ENCODE data around the gene EVI2B.
"Not testable (repeated sequence)": the region's sequence is repeated elsewhere in the genome, so short reads cannot be mapped to it uniquely, and the experiment has no call there.

The EVI2B gene, protein sequence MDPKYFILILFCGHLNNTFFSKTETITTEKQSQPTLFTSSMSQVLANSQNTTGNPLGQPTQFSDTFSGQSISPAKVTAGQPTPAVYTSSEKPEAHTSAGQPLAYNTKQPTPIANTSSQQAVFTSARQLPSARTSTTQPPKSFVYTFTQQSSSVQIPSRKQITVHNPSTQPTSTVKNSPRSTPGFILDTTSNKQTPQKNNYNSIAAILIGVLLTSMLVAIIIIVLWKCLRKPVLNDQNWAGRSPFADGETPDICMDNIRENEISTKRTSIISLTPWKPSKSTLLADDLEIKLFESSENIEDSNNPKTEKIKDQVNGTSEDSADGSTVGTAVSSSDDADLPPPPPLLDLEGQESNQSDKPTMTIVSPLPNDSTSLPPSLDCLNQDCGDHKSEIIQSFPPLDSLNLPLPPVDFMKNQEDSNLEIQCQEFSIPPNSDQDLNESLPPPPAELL

DNA sequence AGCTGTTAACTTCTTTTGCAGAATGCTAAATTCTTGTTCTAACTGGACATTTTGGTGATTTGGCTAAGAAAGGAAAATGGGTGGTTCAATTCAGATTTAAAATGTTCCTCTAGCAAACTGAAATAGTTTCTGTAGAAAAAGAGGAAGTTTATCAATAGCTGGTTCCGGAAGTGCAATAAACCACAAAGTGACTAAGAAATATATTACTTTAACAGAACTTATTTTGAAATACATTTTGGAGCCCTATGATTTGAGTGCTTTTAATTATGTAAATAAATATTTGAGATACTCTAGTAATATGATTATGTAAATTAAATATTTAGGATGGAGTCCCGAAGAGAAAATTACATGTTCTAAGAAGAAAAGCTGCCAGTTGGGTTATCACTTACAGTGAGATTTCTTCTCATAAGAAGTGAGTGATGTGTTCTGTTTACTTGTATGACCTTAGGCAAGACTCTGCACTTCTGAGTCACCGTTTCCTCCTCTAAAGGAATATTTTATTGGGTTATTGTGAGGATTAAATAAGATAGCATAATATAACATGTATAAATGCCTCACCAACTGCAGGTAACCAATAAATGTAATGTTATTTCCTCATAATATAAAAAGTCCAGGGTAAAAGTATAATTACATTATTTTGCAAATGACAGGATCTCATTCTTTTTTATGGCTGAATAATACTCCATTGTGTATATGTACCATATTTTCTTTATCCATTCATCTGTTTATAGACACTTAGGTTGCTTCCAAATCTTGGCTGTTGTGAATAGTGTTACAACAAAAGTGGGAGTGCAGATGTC lies at the start of gene EVI2B:
Gene EVI2B (minus strand): TSS at position 73 of the 800 bp plus-strand sequence. CDS start 8,445 bp downstream, outside the sequence.
- H3K36me3 Mint-ChIP-seq (ENCODE audit: low read depth) = peaks cover 29% of the 10 kb centered on the region
- no peaks in the 10 kb centered on the region for H3K9me3 Mint-ChIP-seq
- peaks cover 44% of the 10 kb centered on the region for H3K4me1 Mint-ChIP-seq (ENCODE audit: low read depth)
- peak within 1 kb of the TSS; percentile 92 for H3K27ac Mint-ChIP-seq
- H3K4me3 Mint-ChIP-seq = peak within 1 kb of the TSS; percentile 91
- no peaks in the 10 kb centered on the region for H3K27me3 Mint-ChIP-seq (ENCODE audit: low read depth)

DNA sequence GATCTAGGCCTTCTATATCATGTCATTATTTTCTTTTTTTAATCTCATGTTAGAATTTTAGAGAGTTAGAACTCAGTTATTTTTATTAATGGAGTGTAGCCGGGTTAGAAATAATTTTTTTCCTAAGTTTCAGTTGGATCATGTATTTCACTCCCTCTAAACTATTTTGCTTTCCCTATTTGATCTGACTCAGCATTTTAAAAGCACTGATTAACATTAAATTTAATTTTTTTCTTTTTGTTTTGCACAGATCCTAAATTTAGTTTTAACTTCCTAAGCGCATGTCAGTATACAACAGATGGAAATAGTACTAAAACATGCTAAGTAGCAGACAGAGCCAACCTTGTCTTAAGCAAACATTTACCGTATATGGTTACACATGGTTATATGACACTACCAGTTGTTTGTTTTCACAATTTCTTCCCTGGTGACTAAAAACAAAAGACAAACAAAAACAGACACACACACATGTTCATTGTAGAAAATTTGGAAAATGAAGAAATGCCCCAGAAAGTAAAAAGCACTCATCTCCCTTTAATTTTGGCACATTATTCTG lies 44.1 kb upstream of the EVI2B start:
- H3K4me1 Mint-ChIP-seq (ENCODE audit: low read depth) = peaks cover under 1% of the 10 kb centered on the region
- H3K36me3 Mint-ChIP-seq (ENCODE audit: low read depth) = peaks cover 22% of the 10 kb centered on the region
- H3K4me3 Mint-ChIP-seq = no peak overlapping the region
- no peaks in the 10 kb centered on the region for H3K27me3 Mint-ChIP-seq (ENCODE audit: low read depth)
- no peak overlapping the region for H3K27ac Mint-ChIP-seq
- H3K9me3 Mint-ChIP-seq = no peaks in the 10 kb centered on the region

DNA sequence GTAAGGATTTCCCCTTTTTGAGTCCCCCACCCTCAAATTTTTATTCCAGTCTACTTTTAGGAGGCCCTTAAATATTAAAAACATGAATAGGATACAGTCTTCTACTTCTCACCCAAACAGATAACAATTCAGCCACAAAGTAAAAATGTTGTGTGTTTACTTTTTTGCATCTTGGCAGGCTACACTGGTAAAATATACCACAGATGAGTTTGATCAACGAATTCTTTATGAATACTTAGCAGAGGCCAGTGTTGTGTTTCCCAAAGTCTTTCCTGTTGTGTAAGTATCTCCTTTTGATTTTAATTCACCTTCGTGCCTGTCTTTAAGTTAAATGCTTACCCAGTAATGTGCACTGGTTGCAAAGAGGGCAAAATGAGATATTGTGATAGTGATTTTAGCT lies 43.2 kb upstream of the EVI2B start:
- Mint-ChIP-seq H3K4me3 (no peak overlapping the region), H3K4me1 (ENCODE audit: low read depth) (no peaks in the 10 kb centered on the region), H3K27me3 (ENCODE audit: low read depth) (no peaks in the 10 kb centered on the region), H3K9me3 (no peaks in the 10 kb centered on the region), H3K36me3 (ENCODE audit: low read depth) (peaks cover 18% of the 10 kb centered on the region), H3K27ac (no peak overlapping the region)

DNA sequence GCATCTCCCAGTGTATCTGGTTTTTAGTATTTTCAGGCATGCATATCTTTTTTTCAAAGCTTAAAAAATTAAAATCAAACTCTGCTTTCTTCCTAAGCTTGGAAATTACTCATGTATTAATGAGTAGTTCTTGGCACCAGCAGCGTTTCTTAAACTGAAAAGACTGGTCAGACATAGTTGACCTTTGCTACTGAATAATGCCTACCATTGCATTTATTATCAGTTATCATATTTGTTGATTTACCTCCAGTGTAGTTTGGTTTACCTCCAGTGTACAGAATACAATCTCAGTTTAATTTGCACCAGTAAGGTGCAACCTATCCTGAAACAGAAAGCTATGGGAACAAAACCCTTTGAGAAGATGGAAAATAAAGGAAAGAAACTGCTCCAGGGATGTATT lies 42.1 kb upstream of the EVI2B start:
- H3K27ac Mint-ChIP-seq = no peak overlapping the region
- H3K4me1 Mint-ChIP-seq (ENCODE audit: low read depth) = no peaks in the 10 kb centered on the region
- H3K36me3 Mint-ChIP-seq (ENCODE audit: low read depth) = peaks cover 16% of the 10 kb centered on the region
- no peaks in the 10 kb centered on the region for H3K9me3 Mint-ChIP-seq
- H3K27me3 Mint-ChIP-seq (ENCODE audit: low read depth) = no peaks in the 10 kb centered on the region
- no peak overlapping the region for H3K4me3 Mint-ChIP-seq

DNA sequence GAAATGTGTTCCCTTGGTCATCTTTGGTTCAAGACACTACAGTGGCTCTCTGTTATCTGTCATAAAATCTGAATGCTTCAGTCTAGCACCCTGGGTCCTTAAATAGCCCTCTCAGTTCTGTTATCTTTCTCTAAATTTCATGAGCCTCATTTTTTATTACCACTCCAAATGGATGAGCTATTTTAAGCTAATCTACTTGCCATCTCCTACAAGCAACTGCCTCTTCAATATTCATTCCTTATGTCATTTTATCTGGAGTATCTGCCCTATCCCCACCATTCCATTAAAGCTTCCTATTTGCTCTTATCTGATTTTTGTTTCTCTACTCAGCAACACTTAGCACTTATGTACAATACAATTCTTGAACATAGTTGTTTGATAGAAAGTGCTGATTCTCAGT lies 35.6 kb upstream of the EVI2B start:
- Mint-ChIP-seq H3K9me3 (no peaks in the 10 kb centered on the region), H3K4me3 (no peak overlapping the region), H3K27ac (no peak overlapping the region), H3K4me1 (ENCODE audit: low read depth) (no peaks in the 10 kb centered on the region), H3K36me3 (ENCODE audit: low read depth) (peaks cover 13% of the 10 kb centered on the region), H3K27me3 (ENCODE audit: low read depth) (no peaks in the 10 kb centered on the region)

DNA sequence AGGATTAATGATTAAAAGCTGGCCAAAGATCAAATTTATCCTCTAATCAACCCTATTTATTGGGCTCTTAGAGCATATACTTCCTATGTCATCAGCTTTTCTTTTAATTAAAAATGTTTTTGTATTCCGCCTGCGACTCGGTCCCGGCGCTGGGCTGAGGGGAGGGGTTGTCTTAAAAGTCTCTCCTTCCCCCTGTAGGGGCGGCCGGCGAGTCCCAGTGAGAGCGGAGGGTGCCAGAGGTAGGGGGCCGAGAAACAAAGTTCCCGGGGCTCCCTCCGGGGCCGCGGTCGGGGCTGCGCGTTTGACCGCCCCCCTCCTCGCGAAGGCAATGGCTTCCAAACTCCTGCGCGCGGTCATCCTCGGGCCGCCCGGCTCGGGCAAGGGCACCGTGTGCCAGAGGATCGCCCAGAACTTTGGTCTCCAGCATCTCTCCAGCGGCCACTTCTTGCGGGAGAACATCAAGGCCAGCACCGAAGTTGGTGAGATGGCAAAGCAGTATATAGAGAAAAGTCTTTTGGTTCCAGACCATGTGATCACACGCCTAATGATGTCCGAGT lies 31.4 kb upstream of the EVI2B start:
- not testable (repeated sequence) for H3K9me3 Mint-ChIP-seq; H3K27ac Mint-ChIP-seq; H3K4me1 Mint-ChIP-seq (ENCODE audit: low read depth); H3K4me3 Mint-ChIP-seq; H3K27me3 Mint-ChIP-seq (ENCODE audit: low read depth)
- H3K36me3 Mint-ChIP-seq (ENCODE audit: low read depth) = peaks cover 13% of the 10 kb centered on the region

DNA sequence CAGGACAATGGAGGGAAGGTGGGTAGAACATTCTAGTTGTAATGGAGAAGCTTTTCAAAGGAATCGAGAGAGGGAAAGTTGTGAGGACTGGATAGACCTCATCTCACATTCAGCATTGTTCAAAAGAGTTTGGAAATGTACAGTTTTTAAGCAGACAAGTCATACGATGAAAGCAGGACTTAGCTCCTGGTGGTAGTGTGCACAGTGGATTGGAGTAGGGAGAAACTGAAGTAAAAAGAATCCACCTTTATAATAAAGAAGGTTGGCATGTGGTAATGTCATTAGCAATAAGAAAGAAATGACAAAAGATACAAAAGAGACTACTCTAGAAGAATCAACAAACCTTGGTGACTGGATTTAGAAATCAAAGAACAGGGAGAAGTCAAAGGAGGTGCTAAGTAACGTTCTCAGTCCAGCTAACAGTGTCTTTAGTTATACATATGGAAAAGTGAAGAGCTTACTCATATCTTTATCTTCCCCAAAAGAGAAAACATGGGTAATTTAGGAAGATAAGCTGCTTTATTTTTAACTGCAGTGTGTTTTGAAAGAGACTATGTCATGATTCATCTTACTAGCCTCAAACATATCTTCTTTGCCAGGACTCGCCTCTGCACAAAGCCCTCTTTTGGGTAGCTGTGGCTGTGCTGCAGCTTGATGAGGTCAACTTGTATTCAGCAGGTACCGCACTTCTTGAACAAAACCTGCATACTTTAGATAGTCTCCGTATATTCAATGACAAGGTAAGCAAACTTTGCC lies 26.2 kb upstream of the EVI2B start:
- Mint-ChIP-seq H3K36me3 (ENCODE audit: low read depth) (peaks cover 10% of the 10 kb centered on the region), H3K4me1 (ENCODE audit: low read depth) (peaks cover 2% of the 10 kb centered on the region), H3K9me3 (no peaks in the 10 kb centered on the region)

DNA sequence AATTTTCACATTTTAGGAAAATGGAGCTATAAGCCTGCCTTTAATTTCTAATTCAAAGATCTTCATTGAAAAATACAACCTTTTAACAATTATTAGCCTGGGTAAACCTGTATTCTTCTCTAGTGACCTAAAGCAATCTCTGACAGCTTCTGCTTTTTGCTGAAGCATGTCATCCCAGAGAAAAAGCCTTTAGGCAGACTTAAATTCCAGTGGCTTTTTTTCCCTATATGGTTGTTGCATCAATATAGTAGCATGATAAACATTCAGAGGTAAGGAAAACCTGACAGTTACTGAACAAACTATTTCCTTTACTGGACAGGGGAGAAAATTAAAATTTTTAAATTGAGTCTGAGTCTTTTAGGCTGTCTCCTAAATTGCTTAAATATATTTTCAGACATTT lies 15.4 kb upstream of the EVI2B start:
- no peaks in the 10 kb centered on the region for H3K27me3 Mint-ChIP-seq (ENCODE audit: low read depth)
- H3K27ac Mint-ChIP-seq = no peak overlapping the region
- H3K4me1 Mint-ChIP-seq (ENCODE audit: low read depth) = peaks cover 4% of the 10 kb centered on the region
- H3K9me3 Mint-ChIP-seq = no peaks in the 10 kb centered on the region
- H3K36me3 Mint-ChIP-seq (ENCODE audit: low read depth) = peaks cover 11% of the 10 kb centered on the region
- H3K4me3 Mint-ChIP-seq = no peak overlapping the region

More for the DNA sequence above, 26.2 kb upstream of the EVI2B start:
- H3K27ac Mint-ChIP-seq = no peak overlapping the region
- H3K4me3 Mint-ChIP-seq = no peak overlapping the region
- no peaks in the 10 kb centered on the region for H3K27me3 Mint-ChIP-seq (ENCODE audit: low read depth)

DNA sequence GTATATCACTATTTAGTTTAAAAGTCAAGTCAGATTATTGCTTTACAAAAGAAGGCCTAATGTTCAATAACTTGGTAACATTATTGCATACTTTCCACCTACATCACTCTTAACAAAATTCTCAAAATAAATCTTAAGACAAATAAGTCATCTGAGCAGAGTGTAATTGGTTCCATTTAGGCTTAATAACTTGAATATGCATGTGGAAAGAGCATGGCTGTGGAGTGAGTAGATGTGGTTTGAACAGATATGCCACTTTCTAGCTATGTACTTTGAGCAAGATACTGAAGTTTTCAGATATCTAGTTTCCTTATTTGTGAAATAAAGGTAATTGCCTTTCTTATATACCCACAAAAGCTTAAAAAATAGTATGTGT lies 14.3 kb upstream of the EVI2B start:
- peaks cover 14% of the 10 kb centered on the region for H3K36me3 Mint-ChIP-seq (ENCODE audit: low read depth)
- H3K27ac Mint-ChIP-seq = no peak overlapping the region
- H3K4me1 Mint-ChIP-seq (ENCODE audit: low read depth) = peaks cover 9% of the 10 kb centered on the region
- H3K9me3 Mint-ChIP-seq = no peaks in the 10 kb centered on the region
- H3K4me3 Mint-ChIP-seq = no peak overlapping the region
- no peaks in the 10 kb centered on the region for H3K27me3 Mint-ChIP-seq (ENCODE audit: low read depth)

DNA sequence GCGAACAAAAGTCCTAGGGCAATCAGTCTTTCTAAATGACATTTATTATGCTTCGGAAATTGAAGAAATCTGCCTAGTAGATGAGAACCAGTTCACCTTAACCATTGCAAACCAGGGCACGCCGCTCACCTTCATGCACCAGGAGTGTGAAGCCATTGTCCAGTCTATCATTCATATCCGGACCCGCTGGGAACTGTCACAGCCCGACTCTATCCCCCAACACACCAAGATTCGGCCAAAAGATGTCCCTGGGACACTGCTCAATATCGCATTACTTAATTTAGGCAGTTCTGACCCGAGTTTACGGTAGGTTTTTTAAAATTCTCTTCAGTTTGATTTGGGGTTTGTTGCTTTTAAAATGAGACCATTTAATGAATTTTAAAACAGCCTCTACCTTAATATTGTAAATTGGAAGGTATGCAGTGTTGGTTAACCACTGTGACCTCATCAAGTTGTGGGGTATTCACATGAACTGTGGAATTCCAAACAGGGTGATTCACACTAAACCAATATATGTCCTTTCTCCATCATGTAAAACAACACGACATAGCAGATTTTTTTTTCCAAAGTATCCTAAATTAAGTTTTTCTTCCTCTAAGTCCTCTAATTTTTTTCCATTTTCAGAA lies 13.8 kb upstream of the EVI2B start:
- H3K27ac Mint-ChIP-seq = no peak overlapping the region
- H3K27me3 Mint-ChIP-seq (ENCODE audit: low read depth) = no peaks in the 10 kb centered on the region
- H3K4me1 Mint-ChIP-seq (ENCODE audit: low read depth) = peaks cover 11% of the 10 kb centered on the region
- no peak overlapping the region for H3K4me3 Mint-ChIP-seq
- no peaks in the 10 kb centered on the region for H3K9me3 Mint-ChIP-seq
- peaks cover 14% of the 10 kb centered on the region for H3K36me3 Mint-ChIP-seq (ENCODE audit: low read depth)

DNA sequence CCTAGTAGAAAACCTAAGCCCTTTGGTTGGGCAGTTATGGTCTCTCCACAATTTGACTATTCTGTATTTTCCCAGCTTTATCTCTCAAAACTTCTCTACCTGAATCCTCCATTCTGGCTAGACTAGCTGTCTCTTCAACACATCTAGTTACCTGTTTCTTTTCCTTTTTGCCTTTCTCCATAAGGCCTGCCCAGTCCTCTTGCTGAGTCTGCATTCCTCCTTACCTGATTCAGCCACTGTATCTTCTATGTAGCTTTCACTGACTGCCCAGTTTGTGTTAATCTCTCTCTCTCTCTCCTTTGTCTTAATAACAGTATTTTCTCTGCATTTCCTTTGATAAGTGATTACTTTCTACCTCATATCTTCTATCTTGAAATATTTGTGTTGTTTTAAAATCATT lies 9.7 kb upstream of the EVI2B start:
- peaks cover 22% of the 10 kb centered on the region for H3K4me1 Mint-ChIP-seq (ENCODE audit: low read depth)

DNA sequence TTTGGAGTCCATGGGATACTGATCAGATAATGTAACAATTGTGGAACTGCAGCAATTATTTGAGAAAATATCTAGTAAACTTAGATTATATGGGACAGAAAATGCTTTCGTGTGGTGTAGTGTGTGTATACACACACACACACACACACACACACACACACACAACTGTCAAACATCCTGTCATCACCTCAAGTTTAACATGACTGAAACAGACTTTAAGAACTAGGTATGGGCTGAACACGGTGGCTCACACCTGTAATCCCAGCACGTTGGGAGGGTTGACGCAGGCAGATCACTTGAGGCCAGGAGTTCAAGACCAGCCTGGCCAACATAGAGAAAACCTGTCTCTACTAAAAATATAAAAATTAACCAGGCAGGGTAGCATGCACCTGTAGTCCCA lies 8.1 kb upstream of the EVI2B start:
- H3K9me3 Mint-ChIP-seq = no peaks in the 10 kb centered on the region
- H3K36me3 Mint-ChIP-seq (ENCODE audit: low read depth) = peaks cover 23% of the 10 kb centered on the region
- no peaks in the 10 kb centered on the region for H3K27me3 Mint-ChIP-seq (ENCODE audit: low read depth)
- H3K4me3 Mint-ChIP-seq = peak overlapping the region; percentile 82
- H3K27ac Mint-ChIP-seq = peak overlapping the region; percentile 92
- H3K4me1 Mint-ChIP-seq (ENCODE audit: low read depth) = peaks cover 24% of the 10 kb centered on the region

More for the DNA sequence above, 9.7 kb upstream of the EVI2B start:
- Mint-ChIP-seq H3K9me3 (no peaks in the 10 kb centered on the region), H3K36me3 (ENCODE audit: low read depth) (peaks cover 22% of the 10 kb centered on the region), H3K27ac (peak overlapping the region; percentile 60), H3K4me3 (peak overlapping the region; percentile 3), H3K27me3 (ENCODE audit: low read depth) (no peaks in the 10 kb centered on the region)

DNA sequence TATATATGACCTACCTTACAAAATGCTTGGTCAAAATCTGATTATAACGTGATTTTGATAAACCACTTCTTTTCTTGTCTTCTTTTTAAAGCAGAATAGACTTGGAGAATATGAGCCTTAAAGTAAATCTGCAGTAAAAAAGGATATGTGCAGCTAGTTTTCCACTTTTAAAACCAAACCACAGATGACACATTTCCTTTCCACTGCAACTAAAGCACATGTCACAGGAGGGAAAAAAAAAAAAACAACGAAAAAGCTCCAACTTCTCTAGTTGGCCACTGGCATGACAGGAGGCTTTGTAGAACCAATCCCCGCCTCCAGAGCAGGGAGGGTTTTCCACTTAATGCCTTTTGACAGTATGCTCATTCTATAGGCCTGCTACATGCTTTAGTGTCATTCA lies 7.6 kb upstream of the EVI2B start, which contains the start of gene EVI2A:
Gene EVI2A (minus strand): TSS at position 142 of the 400 bp plus-strand sequence. CDS start 2,609 bp downstream, outside the sequence.
- Mint-ChIP-seq H3K36me3 (ENCODE audit: low read depth) (peaks cover 26% of the 10 kb centered on the region), H3K4me3 (peak within 1 kb of the TSS; percentile 82), H3K27ac (peak within 1 kb of the TSS; percentile 92), H3K9me3 (no peaks in the 10 kb centered on the region), H3K4me1 (ENCODE audit: low read depth) (peaks cover 28% of the 10 kb centered on the region), H3K27me3 (ENCODE audit: low read depth) (no peaks in the 10 kb centered on the region)

All from T-helper 1 cell treated with Interleukin-12 subunit alpha and Interleukin-12 subunit beta and Interleukin-4 antibody, amounts not matched to agents 30 μg/mL and 1 μg/mL, for 36 hours (primary cell).